NCI-H1105 treated with DMSO at 0.1 percent for 48 hours (cell line): ENCODE measurements around the gene TBC1D1.

Source experiments
- DNase-seq: peaks from one replicate; lab custom pipeline; 2025; lab: John Stamatoyannopoulos, UW

Gene TBC1D1

GRCh38 chr4:38172078-38172477, 281.2 kb downstream of the TBC1D1 start:
- no peak for DNase-seq

DNA sequence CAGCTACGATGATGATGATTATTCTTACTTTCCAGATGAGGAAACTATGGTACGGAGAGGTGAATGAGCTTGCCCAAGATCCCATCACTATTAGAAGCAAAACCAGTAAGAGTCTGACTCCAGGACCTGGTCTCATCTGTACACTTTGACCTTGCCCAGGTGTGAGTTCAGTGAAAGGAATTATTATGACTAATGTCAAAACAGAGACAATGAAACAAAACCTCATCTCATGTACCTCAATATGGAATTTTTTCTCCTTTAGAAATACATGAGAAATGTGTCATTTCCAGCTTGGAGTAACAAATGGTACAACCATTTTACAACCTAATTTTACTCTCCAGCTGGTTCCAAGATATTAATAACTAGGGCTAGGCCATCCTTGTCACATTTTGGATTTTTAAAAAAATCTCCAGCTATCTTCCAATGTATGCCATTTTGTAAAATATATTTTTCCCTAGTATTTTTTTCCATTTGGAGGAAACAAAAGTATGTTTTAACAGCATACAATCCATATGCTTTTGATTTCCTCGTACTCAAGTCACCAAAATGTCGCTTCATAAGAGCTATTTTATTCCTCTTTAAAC, 283.1 kb downstream of the TBC1D1 start:
- no peak for DNase-seq

- DNase-seq = no peak
These were observed 283.9 kb downstream of the TBC1D1 start for GRCh38 chr4:38174801-38175200.

DNA sequence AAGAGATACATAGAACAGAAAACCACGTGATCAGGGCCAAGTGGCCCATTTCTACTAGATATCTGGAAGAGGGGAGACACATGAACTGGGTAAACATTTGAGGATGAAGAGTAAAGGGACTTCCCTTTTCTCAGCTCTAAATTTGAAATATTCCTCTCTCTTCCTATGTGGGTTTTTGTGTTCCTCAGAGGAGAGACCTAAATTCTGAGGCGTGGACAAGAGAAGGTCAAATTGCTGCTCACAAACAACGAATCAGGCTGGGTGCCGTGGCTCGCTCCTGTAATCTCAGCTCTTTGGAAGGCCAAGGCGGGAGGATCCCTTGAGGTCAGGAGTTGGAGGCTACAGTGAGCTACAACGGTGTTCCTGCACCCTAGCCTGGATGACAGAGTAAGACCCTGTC, 285.3 kb downstream of the TBC1D1 start:
- no peak for DNase-seq

DNA sequence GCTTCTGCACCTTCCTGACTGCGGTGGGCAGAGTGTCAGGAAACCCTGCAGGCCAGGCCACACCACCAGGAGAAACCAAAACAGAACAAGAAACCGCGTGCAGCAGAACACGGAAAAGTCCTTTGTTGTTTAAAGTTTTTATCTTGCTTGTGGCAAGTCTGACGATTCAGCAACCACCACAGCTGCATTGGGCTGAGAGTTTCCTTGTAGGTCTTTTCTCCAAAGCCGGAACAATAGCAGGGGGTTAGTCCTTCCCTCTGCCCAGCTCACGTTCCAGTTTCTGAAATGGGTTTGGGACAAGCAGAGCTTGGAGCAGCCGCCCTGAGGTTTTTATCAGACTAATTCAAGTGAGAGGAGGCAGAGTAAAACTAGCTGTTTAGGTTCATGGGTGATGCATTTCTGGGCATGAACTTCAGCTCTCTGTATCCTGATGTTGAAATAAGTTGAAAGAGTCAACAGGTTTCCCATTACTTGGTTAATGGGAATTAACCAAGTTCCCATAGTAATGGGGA, 286.2 kb downstream of the TBC1D1 start:
- DNase-seq = no peak

GRCh38 chr4:38177641-38178391, 286.9 kb downstream of the TBC1D1 start:
- no peak for DNase-seq

- no peak for DNase-seq
These were observed 287.6 kb downstream of the TBC1D1 start for GRCh38 chr4:38178392-38178995.

DNA sequence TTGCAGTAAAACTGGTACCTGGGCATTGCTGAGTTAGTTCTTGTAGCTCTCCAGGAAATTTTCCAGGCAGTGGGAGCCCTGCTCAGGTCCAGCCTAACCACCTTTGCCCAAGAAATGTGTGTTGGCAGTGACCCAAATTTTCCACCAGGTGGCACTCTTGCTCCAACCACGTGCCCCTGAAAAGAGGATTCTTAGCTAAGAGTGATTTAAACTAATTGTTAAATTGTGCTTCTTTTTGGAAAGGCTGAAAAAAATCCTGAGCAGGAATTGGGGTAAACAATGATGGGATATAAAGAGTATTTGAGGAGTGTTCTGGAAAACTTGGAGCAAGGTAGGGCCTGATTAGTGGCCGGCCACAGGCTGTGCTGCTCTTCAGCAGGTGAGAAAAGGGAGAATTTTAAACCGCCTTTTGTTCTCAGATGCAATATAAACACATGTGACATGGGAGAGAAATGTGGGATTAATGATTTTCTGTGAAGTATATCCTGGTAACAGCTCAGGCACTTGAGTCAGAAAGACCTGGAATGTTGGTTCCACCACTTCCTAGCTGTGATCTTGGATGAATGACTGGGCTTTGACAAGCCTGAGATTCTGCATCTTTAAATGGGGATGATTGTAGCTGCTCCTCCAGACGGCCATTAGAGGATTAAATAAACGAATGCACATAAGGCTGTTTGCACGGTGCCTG, 288.9 kb downstream of the TBC1D1 start:
- DNase-seq = peak; percentile 35

GRCh38 chr4:38180456-38180855, 289.6 kb downstream of the TBC1D1 start:
- DNase-seq = peak; percentile 12

DNA sequence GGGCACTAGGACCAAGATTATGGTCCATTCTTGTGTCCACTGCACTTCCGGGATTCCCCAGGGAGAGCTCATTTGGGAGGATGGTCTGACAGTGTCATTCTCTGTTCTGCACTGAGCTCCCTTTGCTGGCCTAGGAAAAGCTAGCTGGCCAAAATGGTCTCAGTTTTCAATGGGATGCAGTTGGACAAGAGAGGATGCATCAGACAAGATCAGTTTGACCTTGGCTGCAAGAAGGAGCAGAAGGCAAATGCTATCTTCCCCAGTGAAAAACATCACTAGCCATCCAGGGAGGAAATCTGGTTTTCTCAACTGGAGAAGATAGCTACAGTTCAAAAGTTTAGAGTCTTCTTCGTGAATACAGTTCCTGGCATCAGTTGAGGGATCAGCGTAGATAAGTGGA, 290.4 kb downstream of the TBC1D1 start:
- no peak for DNase-seq

DNA sequence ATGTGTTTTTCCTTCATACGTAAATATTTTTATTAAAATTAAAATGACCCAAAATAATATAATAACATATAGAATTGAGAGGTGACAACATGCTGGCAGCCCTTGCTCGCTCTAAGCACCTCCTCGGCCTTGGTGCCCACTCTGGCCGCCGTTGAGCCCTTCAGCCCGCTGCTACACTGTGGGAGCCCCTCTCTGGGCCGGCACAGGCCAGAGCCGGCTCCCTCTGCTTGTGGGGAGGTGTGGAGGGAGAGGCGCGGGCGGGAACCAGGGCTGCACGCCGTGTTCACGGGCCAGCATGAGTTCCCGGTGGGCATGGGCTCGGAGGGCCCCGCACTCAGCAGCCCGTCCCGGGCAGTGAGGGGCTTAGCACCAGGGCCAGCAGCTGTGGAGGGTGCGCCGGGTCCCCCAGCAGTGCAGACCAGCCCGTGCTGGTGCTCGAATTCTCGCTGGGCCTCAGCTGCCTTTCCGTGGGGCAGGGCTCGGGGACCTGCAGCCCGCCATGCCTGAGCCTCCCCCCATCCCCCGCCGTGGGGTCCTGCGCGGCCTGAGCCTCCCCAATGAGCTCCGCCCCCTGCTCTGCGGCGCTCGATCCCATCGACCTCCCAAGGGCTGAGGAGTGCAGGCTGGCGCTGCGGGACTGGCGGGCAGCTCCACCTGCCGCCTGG, 291.6 kb downstream of the TBC1D1 start:
- no peak for DNase-seq

- no peak for DNase-seq
These were observed 293.5 kb downstream of the TBC1D1 start for GRCh38 chr4:38184404-38184803.

DNA sequence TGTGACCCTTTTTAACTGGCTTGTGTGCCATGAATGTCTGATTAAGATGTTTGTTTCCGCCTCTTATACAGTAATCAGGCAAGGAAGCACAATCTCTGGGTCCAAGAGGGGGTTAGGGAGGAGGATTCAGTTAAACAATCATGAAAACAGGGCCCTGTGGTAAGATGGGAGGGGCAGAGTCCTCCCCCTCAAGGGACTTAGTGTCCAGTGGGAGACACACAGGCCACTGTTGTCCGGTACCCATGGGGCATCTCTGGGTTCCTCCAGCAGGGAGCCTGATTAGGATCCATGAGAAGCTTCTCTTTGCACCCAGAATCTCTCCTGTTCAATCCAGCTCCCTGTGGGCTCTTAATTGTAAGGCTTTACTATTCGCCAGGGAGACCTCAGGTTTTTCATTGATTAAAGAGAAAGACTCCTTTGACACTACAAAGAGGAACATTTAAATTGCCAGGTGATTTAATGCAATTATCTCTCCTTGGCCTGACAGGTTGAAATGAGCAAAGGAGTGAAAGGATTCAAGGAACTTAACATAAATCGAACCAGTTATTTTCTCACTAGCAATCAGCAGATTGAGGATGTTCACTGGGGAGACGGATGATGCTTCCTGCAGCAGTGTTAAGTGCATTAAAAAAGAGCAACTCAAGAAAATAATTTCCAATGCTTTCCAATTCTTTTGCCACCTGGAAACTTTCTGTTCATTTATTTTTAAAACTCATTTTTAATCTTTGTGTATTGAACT, 294.7 kb downstream of the TBC1D1 start:
- DNase-seq = no peak

- DNase-seq = no peak
These were observed 297.3 kb downstream of the TBC1D1 start for GRCh38 chr4:38188136-38188535.

DNA sequence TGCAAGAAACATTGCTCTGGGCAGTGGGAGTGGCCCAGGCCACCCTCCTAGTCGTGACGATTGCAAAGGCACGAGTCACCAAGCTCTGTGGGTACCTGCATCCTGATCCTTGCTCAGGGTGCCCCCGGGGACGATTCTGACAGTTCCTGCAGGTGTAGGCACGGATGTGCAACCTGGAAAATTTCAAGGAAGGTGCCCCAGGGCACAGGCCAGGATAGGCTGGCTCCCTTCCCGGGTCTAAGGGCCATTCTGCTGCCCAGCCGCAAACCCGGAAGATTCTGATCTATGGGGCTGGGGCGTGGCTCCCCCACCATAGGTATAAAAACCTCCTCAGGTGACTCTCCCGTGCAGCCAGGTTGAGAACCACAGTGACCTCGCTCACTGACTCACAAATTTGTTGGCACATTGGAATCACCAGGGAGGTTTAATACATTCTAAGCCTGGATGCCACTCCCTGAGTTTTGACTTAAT, 297.8 kb downstream of the TBC1D1 start:
- DNase-seq = no peak
